Measurements from ENCODE around the gene NUDT14.

GRCh38 chr14:105180592-105181548 is at the start of gene NUDT14:
- TF ChIP-seq, protein P1, sequence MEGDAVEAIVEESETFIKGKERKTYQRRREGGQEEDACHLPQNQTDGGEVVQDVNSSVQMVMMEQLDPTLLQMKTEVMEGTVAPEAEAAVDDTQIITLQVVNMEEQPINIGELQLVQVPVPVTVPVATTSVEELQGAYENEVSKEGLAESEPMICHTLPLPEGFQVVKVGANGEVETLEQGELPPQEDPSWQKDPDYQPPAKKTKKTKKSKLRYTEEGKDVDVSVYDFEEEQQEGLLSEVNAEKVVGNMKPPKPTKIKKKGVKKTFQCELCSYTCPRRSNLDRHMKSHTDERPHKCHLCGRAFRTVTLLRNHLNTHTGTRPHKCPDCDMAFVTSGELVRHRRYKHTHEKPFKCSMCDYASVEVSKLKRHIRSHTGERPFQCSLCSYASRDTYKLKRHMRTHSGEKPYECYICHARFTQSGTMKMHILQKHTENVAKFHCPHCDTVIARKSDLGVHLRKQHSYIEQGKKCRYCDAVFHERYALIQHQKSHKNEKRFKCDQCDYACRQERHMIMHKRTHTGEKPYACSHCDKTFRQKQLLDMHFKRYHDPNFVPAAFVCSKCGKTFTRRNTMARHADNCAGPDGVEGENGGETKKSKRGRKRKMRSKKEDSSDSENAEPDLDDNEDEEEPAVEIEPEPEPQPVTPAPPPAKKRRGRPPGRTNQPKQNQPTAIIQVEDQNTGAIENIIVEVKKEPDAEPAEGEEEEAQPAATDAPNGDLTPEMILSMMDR (conservative IDR thresholded peaks at IDR 0.05; ENCODE audit: low read depth in 2 of 2), result no peak
- TF ChIP-seq POLR2AphosphoS5 (IDR thresholded peaks at IDR 0.05; ENCODE audit: low read depth), result 0 out of 2 replicates have a peak, but pooled peaks have one; percentile 25
- TF ChIP-seq EZH2 (IDR thresholded peaks at IDR 0.05; ENCODE audit: low read depth, unreplicated experiment), result no peak
- no peak for TF ChIP-seq EZH2phosphoT487 (IDR thresholded peaks at IDR 0.05; ENCODE audit: unreplicated experiment)
- no peak for TF ChIP-seq REST (IDR thresholded peaks at IDR 0.05; ENCODE audit: unreplicated experiment)
- no peak for TF ChIP-seq CREB1 (CRISPR knock-in tag; IDR thresholded peaks at IDR 0.05; ENCODE audit: low read depth)
- TF ChIP-seq JUNB (IDR thresholded peaks at IDR 0.05; ENCODE audit: unreplicated experiment), result no peak
- no peak for TF ChIP-seq ETS1 (IDR thresholded peaks at IDR 0.05)
- TF ChIP-seq NANOG (IDR thresholded peaks at IDR 0.05; ENCODE audit: borderline replicate concordance), result no peak
- no peak for TF ChIP-seq ZNF114 (CRISPR knock-in tag; IDR thresholded peaks at IDR 0.05)
